Smooth muscle cell of the pulmonary artery (primary cell): ENCODE results near the gene CLCNKA. TPM values are rescaled to one million over a fixed set of nuclear protein-coding genes. Genes with fewer than 3 reads are reported as not detected.

Experiments
- total RNA-seq: library from RNA; depleted of rRNA; stranded (reverse); fragments of >200 nt; gene quantifications from 2 replicates; pipeline ENCODE4 v1.2.3, GENCODE V29; 2014

Gene CLCNKA
- total RNA-seq: 0.33 TPM in 1 of 2 replicates, not detected in the other

GRCh38 chr1:16021681-16022080, at the start of gene CLCNKA:
TSS of gene CLCNKA (plus strand) at chr1:16022036. CDS start at chr1:16022620, 584 bp downstream.

DNA sequence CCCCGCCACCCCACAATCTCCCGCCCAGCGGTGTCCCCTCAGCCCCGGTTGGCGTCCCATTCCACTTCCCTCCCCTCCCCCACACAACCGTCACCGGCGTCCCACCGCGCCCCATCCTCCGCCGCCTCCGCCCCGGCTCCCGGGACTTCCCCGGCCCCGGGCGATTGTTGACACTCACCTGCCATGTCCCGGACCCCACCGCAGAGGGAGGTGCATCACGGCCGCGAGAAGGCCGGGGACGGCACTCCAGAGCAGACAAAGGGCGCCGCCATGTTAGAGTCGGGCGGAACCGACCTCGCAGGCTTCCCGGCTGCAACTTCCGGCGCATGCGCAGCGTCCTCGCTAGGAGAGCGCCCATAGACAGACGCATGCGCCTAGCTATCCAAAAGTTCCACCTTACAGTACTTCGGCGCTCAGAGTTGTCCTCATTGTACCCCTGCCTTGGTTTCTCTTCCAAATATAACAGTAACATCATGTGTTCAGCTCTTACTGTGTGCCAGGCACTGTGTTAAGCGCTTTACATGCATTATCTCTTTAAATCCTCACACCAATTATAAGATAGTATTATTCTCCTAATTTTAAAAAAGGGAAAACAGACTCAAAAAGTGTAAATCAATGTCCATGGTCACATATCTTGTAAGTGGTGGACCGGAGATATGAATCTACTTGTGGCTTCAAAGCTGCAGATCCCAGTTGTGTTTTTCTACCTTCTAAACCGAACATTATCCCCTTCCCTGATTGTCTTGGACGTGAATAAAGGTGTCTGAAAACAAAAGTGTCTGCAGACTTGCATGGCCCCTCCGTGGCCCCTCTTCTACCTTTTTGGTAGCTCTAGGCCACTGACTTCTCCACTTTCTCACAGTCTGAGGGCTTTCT, 45.8 kb upstream of the CLCNKA start, which contains the start of gene ZBTB17:
TSS of gene ZBTB17 (minus strand) at position 297 of the 876 bp plus-strand sequence. CDS start 27,606 bp downstream, outside the sequence.

DNA sequence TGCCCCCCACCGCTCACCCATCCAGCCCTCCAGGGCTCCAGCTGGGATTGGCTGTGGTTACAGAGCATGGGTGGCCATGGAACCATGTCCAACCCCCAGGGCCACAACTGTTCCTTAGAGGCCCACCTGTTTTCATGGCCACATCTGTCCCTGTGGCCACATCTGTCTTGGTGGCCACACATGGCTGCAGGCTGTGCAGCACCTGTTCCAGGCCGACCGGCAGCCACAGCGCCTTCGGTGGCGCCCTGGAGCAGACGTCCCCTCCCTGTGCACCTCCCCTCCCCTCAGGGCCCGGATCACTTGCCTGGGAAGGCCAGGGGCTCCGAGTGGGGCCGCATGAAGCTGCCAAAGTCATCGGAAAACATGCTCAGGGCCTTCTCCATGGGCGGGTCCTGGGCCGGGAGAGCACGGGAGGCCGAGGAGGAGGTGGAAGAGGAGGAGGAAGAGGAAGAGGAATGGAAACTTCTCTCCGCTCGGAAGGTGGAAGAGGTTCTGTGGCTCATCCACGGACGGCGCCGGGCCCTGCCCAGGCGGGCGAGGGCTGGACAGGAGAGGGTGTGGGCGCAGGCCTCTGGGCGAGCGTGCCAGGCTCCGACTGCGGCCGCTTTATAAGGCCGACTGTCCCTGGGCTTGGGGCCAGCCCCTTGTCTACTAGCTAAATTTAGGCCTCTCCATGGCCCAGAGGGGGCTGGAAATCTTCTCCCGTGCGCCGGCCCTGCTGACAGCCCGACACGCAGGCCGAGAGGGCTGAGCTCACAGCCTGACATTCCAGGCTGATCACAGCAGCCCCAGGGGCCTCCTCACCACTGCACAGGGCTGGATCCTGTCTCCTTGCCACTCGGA, 4.2 kb upstream of the CLCNKA start, which contains the start of gene HSPB7:
TSS of gene HSPB7 (minus strand) at position 583 of the 843 bp plus-strand sequence. CDS start at position 503, 80 bp downstream.

DNA sequence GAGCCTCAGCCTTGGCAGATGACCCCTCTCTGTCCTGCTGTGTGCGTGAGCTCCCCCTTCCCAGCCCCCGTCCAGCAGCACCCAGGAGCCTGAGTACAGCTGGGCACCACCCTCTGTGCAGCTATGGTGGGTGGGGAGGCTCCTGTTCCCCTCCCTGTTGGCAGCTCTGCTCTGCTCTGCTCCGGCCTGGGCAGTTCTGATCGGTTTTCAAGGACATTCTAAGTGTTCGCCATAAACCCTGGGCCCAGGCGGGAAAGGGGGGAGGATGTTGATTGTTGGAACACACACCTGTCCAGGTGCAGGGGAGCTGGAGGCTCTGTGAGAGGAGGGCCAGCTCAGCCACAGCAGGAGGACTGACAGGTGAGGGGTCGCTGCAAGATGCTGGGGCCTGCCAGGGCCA, 21.7 kb downstream of the CLCNKA start, which contains the start of gene CLCNKB:
TSS of gene CLCNKB (plus strand) at position 262 of the 400 bp plus-strand sequence. CDS start 711 bp downstream, outside the sequence.

DNA sequence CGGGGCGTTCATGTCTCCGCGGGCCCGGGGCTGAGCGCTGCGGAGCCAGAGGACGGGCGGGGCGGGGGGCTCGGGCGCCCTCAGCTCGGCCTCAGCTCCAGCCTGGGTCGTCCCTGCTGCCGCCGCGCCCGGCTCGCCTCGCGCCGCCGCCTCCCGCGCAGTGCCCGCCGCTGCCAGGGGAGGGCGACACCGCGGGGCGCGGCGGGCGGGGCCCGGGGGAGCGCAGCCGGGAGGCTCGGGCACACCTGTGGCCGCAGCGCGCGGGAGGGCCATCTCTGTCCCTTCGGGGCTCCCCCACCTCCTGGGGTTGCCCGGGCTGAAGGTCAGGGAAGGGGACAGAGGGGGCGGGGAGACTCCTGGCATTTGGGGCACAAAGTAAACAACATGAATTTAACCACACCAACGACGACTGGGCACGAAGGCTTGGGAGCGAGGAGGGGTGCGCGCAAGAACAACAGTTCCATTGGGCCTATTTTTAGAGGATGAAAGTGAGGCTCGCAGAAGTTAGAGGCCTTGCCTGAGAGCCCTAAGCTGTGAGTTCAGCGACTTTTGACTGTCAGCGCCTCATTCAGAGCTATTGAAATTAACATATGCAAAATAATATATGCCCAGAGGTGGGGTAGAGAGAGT, 51.8 kb downstream of the CLCNKA start, which contains the start of gene FAM131C:
TSS of gene FAM131C (minus strand) at position 162 of the 630 bp plus-strand sequence. CDS start 209 bp downstream, outside the sequence.

Other genes with a start within 250 kb of the CLCNKA start
- 1.4 and 1.5 TPM in 2 replicates for gene UQCRHL, start 214.4 kb upstream of the CLCNKA start, total RNA-seq
- 28.5 and 30.1 TPM in 2 replicates for gene SPEN, start 174.3 kb upstream of the CLCNKA start, total RNA-seq
- gene ZBTB17, start 45.9 kb upstream of the CLCNKA start, total RNA-seq: 26.9 and 34.9 TPM in 2 replicates
- gene SRARP, start 17.8 kb upstream of the CLCNKA start, total RNA-seq: not detected in 2 replicates
- gene HSPB7, start 4.0 kb upstream of the CLCNKA start, total RNA-seq: 45.2 and 102 TPM in 2 replicates
- 0.07 TPM in 2 replicates for gene CLCNKB, start 21.7 kb downstream of the CLCNKA start, total RNA-seq
- 0.69 and 0.85 TPM in 2 replicates for gene FAM131C, start 51.6 kb downstream of the CLCNKA start, total RNA-seq
- 34.7 and 76.8 TPM in 2 replicates for gene EPHA2, start 134.0 kb downstream of the CLCNKA start, total RNA-seq
- 5.1 and 8.1 TPM in 2 replicates for gene ARHGEF19, start 190.6 kb downstream of the CLCNKA start, total RNA-seq
- gene CPLANE2, start 215.1 kb downstream of the CLCNKA start, total RNA-seq: 12.4 and 19.1 TPM in 2 replicates